GM23338 (cell line): ENCODE measurements around the gene EMILIN3. TPM values are rescaled to one million over a fixed set of nuclear protein-coding genes. Genes with fewer than 3 reads are reported as not detected.

Source experiments
- ATAC-seq: fragments of 200-7000 bp; cut with Tn5 transposase; 3 replicates; pipeline ENCODE4 v1.9.1; 2020
- DNase-seq: peaks from one replicate; pipeline ENCODE4 v3.0.0-alpha.2; 2015; ENCODE audit warnings: low spot score
- H2AFZ ChIP-seq: fragments of 200-600 bp; sonication (generic); 2 replicates; pipeline ENCODE4 v1.8.0; 2016; ENCODE audit warnings: antibody characterized with exemption, mild to moderate bottlenecking, moderate library complexity
- H3F3A ChIP-seq: fragments of 200-600 bp; sonication (generic); replicated peaks from 2 replicates; pipeline ENCODE4 v1.8.0; 2017; ENCODE audit warnings: antibody characterized with exemption, mixed run types, low read depth
- H3K27ac ChIP-seq: fragments of 200-600 bp; sonication (generic); 2 replicates; pipeline ENCODE4 v1.6.1; 2016; ENCODE audit warnings: low read depth
- H3K27me3 ChIP-seq: fragments of 200-600 bp; sonication (generic); 2 replicates; pipeline ENCODE4 v1.8.0; 2016; ENCODE audit warnings: mild to moderate bottlenecking, mixed run types, moderate library complexity; ENCODE audit not compliant: insufficient read depth
- H3K36me3 ChIP-seq: fragments of 200-600 bp; sonication (generic); 2 replicates; pipeline ENCODE4 v1.8.0; 2016; ENCODE audit warnings: mild to moderate bottlenecking; ENCODE audit not compliant: insufficient read depth
- H3K4me1 ChIP-seq: fragments of 200-600 bp; sonication (generic); 2 replicates; pipeline ENCODE4 v1.8.0; 2016; ENCODE audit warnings: mild to moderate bottlenecking, moderate library complexity; ENCODE audit not compliant: insufficient read depth
- H3K4me2 ChIP-seq: fragments of 200-600 bp; sonication (generic); 2 replicates; pipeline ENCODE4 v1.7.1; 2017; ENCODE audit warnings: mixed run types
- H3K4me3 ChIP-seq: fragments of 200-600 bp; sonication (generic); 2 replicates; pipeline ENCODE4 v1.6.1; 2016; ENCODE audit warnings: mixed run types
- H3K79me2 ChIP-seq: fragments of 200-600 bp; sonication (generic); replicated peaks from 2 replicates; pipeline ENCODE4 v1.8.0; 2017; ENCODE audit warnings: mild to moderate bottlenecking; ENCODE audit not compliant: insufficient read depth
- H3K9me2 ChIP-seq: fragments of 200-600 bp; sonication (generic); 2 replicates; pipeline ENCODE4 v1.8.0; 2017; ENCODE audit not compliant: insufficient read depth
- H4K20me1 ChIP-seq: fragments of 200-600 bp; sonication (generic); replicated peaks from 2 replicates; pipeline ENCODE4 v1.8.0; 2017; ENCODE audit warnings: mild to moderate bottlenecking; ENCODE audit not compliant: insufficient read depth
- H3K27ac Mint-ChIP-seq: 2 replicates; pipeline ENCODE4 v1.8.0; 2020; ENCODE audit warnings: inconsistent platforms, mild to moderate bottlenecking, moderate library complexity, mixed read lengths
- H3K27me3 Mint-ChIP-seq: 3 replicates; pipeline ENCODE4 v1.8.0; 2022; ENCODE audit warnings: low read depth, mild to moderate bottlenecking, moderate library complexity, mixed read lengths, inconsistent platforms; ENCODE audit not compliant: insufficient read depth, poor library complexity
- H3K36me3 Mint-ChIP-seq: 3 replicates; pipeline ENCODE4 v1.8.0; 2021; ENCODE audit warnings: low read depth, mild to moderate bottlenecking, inconsistent platforms, moderate library complexity, mixed read lengths
- H3K4me1 Mint-ChIP-seq: 3 replicates; pipeline ENCODE4 v1.8.0; 2020; ENCODE audit warnings: mild to moderate bottlenecking, inconsistent platforms, mixed read lengths
- H3K4me3 Mint-ChIP-seq: 3 replicates; pipeline ENCODE4 v1.8.0; 2021; ENCODE audit warnings: moderate library complexity, mild to moderate bottlenecking, inconsistent platforms, mixed read lengths
- H3K9me3 Mint-ChIP-seq: 3 replicates; pipeline ENCODE4 v1.8.0; 2020; ENCODE audit warnings: moderate library complexity, mild to moderate bottlenecking, inconsistent platforms, mixed read lengths
- CREB1 ChIP-seq: fragments of 250-450 bp; sonication (Bioruptor Pico); IDR thresholded peaks from 2 replicates; pipeline ENCODE4 v1.5.0; 2020; ENCODE audit warnings: low read depth, mild to moderate bottlenecking, moderate library complexity
- EZH2 ChIP-seq: fragments of 200-600 bp; sonication (generic); IDR thresholded peaks from one replicate; pipeline ENCODE4 v1.8.0; 2017; ENCODE audit warnings: antibody characterized with exemption, mild to moderate bottlenecking, low read depth; ENCODE audit not compliant: unreplicated experiment
- EZH2phosphoT487 ChIP-seq: fragments of 200-600 bp; sonication (generic); IDR thresholded peaks from one replicate; pipeline ENCODE4 v1.8.1; 2018; ENCODE audit warnings: antibody characterized with exemption; ENCODE audit not compliant: unreplicated experiment
- JUNB ChIP-seq: IDR thresholded peaks from one replicate; pipeline ENCODE4 v1.6.1; 2016; ENCODE audit warnings: antibody characterized with exemption; ENCODE audit not compliant: unreplicated experiment
- NANOG ChIP-seq: IDR thresholded peaks from 2 replicates; pipeline ENCODE4 v1.6.1; 2016; ENCODE audit warnings: antibody characterized with exemption, borderline replicate concordance
- POLR2AphosphoS5 ChIP-seq: IDR thresholded peaks from 2 replicates; pipeline ENCODE4 v1.6.1; 2016; ENCODE audit warnings: antibody characterized with exemption, low read depth
- STAT1 ChIP-seq: IDR thresholded peaks from one replicate; pipeline ENCODE4 v1.6.1; 2016; ENCODE audit warnings: antibody characterized with exemption; ENCODE audit not compliant: unreplicated experiment
- ZNF114 ChIP-seq: fragments of 250-450 bp; sonication (Bioruptor Pico); IDR thresholded peaks from 2 replicates; pipeline ENCODE4 v1.5.0; 2020; ENCODE audit warnings: mild to moderate bottlenecking, moderate library complexity
- ZNF331 ChIP-seq: fragments of 250-450 bp; sonication (Bioruptor Pico); IDR thresholded peaks from 2 replicates; pipeline ENCODE4 v1.5.0; 2020; ENCODE audit warnings: low read depth, mild to moderate bottlenecking, moderate library complexity
- polyA plus RNA-seq: library from polyadenylated mRNA; unstranded; fragments of >200 nt; fragmentation: Nextera tagmentation; extraction: Ambion mirVana; gene quantifications from 2 replicates; pipeline ENCODE4 v1.2.1, GENCODE V29; 2016
- total RNA-seq: library from RNA; depleted of rRNA; stranded (reverse); fragments of >200 nt; shearing (Covaris generic); gene quantifications from 2 replicates; pipeline ENCODE4 v1.2.3, GENCODE V29; 2014
- TF ChIP-seq, protein P1 (sequence below): fragments of 250-450 bp; sonication (Bioruptor Pico); IDR thresholded peaks from 2 replicates; pipeline ENCODE4 v1.5.0; 2020; ENCODE audit warnings: mild to moderate bottlenecking, moderate library complexity
- TF ChIP-seq, protein P2 (sequence below): IDR thresholded peaks from one replicate; pipeline ENCODE4 v1.6.1; 2018; ENCODE audit warnings: antibody characterized with exemption; ENCODE audit not compliant: unreplicated experiment
- TF ChIP-seq, protein P3 (sequence below), 2 experiments: fragments of 200-600 bp in 1 of 2; sonication (generic) in 1 of 2; conservative IDR thresholded peaks; 2 replicates each; pipeline versions ENCODE4 v1.5.1 to v1.6.1; 2016 to 2017; ENCODE audit warnings: antibody characterized with exemption in 2 of 2, low read depth in 2 of 2, mild to moderate bottlenecking in 2 of 2, moderate library complexity in 1 of 2
- TF ChIP-seq, protein P4 (sequence below): IDR thresholded peaks from 2 replicates; pipeline ENCODE4 v1.6.1; 2016; ENCODE audit warnings: antibody characterized with exemption

EMILIN3 gene
- total and polyA plus RNA-seq, 2 experiments from 2014 or later: 0.53 to 6.6 TPM

DNA sequence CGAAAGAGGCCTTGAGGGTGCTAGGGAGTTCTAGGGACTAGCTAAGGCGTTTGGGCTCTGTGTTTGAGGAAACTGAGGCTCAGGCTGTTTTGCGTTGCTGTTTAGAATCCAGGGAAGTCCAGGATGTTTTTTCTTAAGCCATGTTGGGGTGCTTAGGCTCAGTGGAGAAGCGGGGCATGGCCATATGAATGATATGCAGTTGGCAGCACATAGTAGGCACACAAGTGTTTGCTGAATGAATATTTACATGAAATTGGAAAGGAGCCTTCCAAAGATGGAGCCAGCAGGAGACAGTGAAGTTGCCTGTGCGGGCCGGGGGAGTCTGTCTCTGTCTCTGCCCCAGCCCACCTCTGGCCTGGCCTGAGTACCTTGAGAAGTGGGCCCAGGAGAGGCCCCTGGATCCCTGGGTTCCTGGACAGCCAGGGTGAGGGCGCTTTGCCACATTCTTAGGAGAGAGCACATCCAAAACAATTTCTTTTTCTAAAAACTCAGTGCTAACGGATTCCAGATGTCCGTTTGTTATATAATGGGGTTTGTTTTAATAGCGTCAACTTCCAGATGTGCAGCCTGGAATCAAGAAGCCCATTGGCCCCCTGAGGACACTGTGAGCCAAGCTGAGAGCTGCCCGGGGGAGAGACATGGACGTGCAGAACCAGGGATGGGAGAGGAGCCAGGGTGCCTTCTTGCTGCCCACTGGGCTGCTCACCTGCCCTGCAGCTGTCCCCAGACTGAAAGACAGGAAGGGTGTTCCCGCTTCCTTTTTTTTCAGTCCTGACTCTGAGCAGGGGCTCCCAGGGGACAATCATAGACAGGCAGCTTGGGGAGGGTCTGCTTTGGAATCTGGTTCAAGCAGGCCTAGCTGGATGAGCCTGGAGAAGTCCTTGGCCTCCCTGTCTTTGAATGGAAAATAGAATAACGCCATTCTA is 20.1 kb upstream of the EMILIN3 start:
- Mint-ChIP-seq H3K27me3 (no peaks in the 10 kb centered on the region), H3K4me1 (peaks cover 12% of the 10 kb centered on the region), H3K9me3 (no peaks in the 10 kb centered on the region), H3K36me3 (no peaks in the 10 kb centered on the region), H3K4me3 (no peak overlapping the region; the same call in 2 of the 3 replicates), H3K27ac (no peak overlapping the region)
- Histone ChIP-seq H3K4me1 (peaks cover 3% of the 10 kb centered on the region), H3K9me2 (no peaks in the 10 kb centered on the region), H3K27ac (no peak overlapping the region), H3F3A (no peaks in the 10 kb centered on the region), H3K79me2 (no peaks in the 10 kb centered on the region), H3K4me3 (no peak overlapping the region), H3K4me2 (no peak overlapping the region), H3K36me3 (no peaks in the 10 kb centered on the region), H4K20me1 (no peaks in the 10 kb centered on the region), H3K27me3 (no peaks in the 10 kb centered on the region), H2AFZ (no peak overlapping the region)
- no peak for TF ChIP-seq EZH2
- no peak for TF ChIP-seq EZH2phosphoT487
- TF ChIP-seq POLR2AphosphoS5: no peak
- TF ChIP-seq JUNB: no peak
- TF ChIP-seq, protein P1, sequence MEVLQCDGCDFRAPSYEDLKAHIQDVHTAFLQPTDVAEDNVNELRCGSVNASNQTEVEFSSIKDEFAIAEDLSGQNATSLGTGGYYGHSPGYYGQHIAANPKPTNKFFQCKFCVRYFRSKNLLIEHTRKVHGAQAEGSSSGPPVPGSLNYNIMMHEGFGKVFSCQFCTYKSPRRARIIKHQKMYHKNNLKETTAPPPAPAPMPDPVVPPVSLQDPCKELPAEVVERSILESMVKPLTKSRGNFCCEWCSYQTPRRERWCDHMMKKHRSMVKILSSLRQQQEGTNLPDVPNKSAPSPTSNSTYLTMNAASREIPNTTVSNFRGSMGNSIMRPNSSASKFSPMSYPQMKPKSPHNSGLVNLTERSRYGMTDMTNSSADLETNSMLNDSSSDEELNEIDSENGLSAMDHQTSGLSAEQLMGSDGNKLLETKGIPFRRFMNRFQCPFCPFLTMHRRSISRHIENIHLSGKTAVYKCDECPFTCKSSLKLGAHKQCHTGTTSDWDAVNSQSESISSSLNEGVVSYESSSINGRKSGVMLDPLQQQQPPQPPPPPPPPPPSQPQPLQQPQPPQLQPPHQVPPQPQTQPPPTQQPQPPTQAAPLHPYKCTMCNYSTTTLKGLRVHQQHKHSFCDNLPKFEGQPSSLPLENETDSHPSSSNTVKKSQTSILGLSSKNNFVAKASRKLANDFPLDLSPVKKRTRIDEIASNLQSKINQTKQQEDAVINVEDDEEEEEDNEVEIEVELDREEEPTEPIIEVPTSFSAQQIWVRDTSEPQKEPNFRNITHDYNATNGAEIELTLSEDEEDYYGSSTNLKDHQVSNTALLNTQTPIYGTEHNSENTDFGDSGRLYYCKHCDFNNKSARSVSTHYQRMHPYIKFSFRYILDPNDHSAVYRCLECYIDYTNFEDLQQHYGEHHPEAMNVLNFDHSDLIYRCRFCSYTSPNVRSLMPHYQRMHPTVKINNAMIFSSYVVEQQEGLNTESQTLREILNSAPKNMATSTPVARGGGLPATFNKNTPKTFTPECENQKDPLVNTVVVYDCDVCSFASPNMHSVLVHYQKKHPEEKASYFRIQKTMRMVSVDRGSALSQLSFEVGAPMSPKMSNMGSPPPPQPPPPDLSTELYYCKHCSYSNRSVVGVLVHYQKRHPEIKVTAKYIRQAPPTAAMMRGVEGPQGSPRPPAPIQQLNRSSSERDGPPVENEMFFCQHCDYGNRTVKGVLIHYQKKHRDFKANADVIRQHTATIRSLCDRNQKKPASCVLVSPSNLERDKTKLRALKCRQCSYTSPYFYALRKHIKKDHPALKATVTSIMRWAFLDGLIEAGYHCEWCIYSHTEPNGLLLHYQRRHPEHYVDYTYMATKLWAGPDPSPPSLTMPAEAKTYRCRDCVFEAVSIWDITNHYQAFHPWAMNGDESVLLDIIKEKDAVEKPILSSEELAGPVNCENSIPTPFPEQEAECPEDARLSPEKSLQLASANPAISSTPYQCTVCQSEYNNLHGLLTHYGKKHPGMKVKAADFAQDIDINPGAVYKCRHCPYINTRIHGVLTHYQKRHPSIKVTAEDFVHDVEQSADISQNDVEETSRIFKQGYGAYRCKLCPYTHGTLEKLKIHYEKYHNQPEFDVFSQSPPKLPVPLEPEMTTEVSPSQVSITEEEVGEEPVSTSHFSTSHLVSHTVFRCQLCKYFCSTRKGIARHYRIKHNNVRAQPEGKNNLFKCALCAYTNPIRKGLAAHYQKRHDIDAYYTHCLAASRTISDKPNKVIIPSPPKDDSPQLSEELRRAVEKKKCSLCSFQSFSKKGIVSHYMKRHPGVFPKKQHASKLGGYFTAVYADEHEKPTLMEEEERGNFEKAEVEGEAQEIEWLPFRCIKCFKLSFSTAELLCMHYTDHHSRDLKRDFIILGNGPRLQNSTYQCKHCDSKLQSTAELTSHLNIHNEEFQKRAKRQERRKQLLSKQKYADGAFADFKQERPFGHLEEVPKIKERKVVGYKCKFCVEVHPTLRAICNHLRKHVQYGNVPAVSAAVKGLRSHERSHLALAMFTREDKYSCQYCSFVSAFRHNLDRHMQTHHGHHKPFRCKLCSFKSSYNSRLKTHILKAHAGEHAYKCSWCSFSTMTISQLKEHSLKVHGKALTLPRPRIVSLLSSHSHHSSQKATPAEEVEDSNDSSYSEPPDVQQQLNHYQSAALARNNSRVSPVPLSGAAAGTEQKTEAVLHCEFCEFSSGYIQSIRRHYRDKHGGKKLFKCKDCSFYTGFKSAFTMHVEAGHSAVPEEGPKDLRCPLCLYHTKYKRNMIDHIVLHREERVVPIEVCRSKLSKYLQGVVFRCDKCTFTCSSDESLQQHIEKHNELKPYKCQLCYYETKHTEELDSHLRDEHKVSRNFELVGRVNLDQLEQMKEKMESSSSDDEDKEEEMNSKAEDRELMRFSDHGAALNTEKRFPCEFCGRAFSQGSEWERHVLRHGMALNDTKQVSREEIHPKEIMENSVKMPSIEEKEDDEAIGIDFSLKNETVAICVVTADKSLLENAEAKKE (CRISPR knock-in tag): no peak
- no peak for TF ChIP-seq ZNF114 (CRISPR knock-in tag)
- TF ChIP-seq, protein P2, sequence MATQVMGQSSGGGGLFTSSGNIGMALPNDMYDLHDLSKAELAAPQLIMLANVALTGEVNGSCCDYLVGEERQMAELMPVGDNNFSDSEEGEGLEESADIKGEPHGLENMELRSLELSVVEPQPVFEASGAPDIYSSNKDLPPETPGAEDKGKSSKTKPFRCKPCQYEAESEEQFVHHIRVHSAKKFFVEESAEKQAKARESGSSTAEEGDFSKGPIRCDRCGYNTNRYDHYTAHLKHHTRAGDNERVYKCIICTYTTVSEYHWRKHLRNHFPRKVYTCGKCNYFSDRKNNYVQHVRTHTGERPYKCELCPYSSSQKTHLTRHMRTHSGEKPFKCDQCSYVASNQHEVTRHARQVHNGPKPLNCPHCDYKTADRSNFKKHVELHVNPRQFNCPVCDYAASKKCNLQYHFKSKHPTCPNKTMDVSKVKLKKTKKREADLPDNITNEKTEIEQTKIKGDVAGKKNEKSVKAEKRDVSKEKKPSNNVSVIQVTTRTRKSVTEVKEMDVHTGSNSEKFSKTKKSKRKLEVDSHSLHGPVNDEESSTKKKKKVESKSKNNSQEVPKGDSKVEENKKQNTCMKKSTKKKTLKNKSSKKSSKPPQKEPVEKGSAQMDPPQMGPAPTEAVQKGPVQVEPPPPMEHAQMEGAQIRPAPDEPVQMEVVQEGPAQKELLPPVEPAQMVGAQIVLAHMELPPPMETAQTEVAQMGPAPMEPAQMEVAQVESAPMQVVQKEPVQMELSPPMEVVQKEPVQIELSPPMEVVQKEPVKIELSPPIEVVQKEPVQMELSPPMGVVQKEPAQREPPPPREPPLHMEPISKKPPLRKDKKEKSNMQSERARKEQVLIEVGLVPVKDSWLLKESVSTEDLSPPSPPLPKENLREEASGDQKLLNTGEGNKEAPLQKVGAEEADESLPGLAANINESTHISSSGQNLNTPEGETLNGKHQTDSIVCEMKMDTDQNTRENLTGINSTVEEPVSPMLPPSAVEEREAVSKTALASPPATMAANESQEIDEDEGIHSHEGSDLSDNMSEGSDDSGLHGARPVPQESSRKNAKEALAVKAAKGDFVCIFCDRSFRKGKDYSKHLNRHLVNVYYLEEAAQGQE: no peak
- TF ChIP-seq, protein P3, sequence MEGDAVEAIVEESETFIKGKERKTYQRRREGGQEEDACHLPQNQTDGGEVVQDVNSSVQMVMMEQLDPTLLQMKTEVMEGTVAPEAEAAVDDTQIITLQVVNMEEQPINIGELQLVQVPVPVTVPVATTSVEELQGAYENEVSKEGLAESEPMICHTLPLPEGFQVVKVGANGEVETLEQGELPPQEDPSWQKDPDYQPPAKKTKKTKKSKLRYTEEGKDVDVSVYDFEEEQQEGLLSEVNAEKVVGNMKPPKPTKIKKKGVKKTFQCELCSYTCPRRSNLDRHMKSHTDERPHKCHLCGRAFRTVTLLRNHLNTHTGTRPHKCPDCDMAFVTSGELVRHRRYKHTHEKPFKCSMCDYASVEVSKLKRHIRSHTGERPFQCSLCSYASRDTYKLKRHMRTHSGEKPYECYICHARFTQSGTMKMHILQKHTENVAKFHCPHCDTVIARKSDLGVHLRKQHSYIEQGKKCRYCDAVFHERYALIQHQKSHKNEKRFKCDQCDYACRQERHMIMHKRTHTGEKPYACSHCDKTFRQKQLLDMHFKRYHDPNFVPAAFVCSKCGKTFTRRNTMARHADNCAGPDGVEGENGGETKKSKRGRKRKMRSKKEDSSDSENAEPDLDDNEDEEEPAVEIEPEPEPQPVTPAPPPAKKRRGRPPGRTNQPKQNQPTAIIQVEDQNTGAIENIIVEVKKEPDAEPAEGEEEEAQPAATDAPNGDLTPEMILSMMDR (conservative IDR thresholded peaks at IDR 0.05; ENCODE audit: low read depth in 2 of 2): no peak
- no peak for TF ChIP-seq NANOG
- TF ChIP-seq, protein P4, sequence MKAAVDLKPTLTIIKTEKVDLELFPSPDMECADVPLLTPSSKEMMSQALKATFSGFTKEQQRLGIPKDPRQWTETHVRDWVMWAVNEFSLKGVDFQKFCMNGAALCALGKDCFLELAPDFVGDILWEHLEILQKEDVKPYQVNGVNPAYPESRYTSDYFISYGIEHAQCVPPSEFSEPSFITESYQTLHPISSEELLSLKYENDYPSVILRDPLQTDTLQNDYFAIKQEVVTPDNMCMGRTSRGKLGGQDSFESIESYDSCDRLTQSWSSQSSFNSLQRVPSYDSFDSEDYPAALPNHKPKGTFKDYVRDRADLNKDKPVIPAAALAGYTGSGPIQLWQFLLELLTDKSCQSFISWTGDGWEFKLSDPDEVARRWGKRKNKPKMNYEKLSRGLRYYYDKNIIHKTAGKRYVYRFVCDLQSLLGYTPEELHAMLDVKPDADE: no peak
- no peak for TF ChIP-seq CREB1
- TF ChIP-seq STAT1: no peak
- no peak for TF ChIP-seq ZNF331
- ATAC-seq (no peak), DNase-seq (no peak)
